H1 (cell line): ENCODE data around the gene XKR7.

Source experiments
- BCL11A ChIP-seq, 2 experiments: IDR thresholded peaks; one replicate each; pipeline ENCODE4 v1.6.1; 2011; ENCODE audit warnings: low read depth in 2 of 2, low read length in 2 of 2, mild to moderate bottlenecking in 2 of 2
- BRCA1 ChIP-seq: IDR thresholded peaks from 2 replicates; pipeline ENCODE4 v1.6.1; 2012; ENCODE audit warnings: low read depth, low read length, improper control_type of control experiment
- CTCF ChIP-seq, 3 experiments: IDR thresholded peaks; 1 replicate in 2 of 3; 2 replicates in 1 of 3; pipeline versions ENCODE4 v1.5.1 to v1.6.1; 2011; ENCODE audit warnings: low read length in 3 of 3, mild to moderate bottlenecking in 3 of 3, inconsistent platforms in 2 of 3, low read depth in 1 of 3, moderate library complexity in 1 of 3; ENCODE audit not compliant: insufficient read depth in 1 of 3; ENCODE audit errors: control extremely low read depth in 1 of 3
- EZH2 ChIP-seq: fragments of 200-600 bp; sonication (generic); IDR thresholded peaks from 2 replicates; pipeline ENCODE4 v1.7.1; 2012; ENCODE audit warnings: low read depth, mild to moderate bottlenecking, moderate library complexity, low read length, inconsistent platforms; ENCODE audit not compliant: severe bottlenecking
- JUN ChIP-seq: IDR thresholded peaks from 2 replicates; pipeline ENCODE4 v1.6.1; 2011; ENCODE audit warnings: low read depth, mild to moderate bottlenecking, improper control_type of control experiment, low read length
- POLR2A ChIP-seq, 2 experiments: IDR thresholded peaks; 1 replicate in 1 of 2; 2 replicates in 1 of 2; pipeline ENCODE4 v1.6.1; 2011; ENCODE audit warnings: low read depth in 2 of 2, low read length in 2 of 2, mild to moderate bottlenecking in 2 of 2; ENCODE audit errors: control extremely low read depth in 1 of 2
- SP1 ChIP-seq: IDR thresholded peaks from 2 replicates; pipeline ENCODE4 v1.6.1; 2011; ENCODE audit warnings: low read depth, low read length
- TAF1 ChIP-seq: IDR thresholded peaks from 2 replicates; pipeline ENCODE4 v1.6.1; 2011; ENCODE audit warnings: mild to moderate bottlenecking, low read depth, low read length

DNA sequence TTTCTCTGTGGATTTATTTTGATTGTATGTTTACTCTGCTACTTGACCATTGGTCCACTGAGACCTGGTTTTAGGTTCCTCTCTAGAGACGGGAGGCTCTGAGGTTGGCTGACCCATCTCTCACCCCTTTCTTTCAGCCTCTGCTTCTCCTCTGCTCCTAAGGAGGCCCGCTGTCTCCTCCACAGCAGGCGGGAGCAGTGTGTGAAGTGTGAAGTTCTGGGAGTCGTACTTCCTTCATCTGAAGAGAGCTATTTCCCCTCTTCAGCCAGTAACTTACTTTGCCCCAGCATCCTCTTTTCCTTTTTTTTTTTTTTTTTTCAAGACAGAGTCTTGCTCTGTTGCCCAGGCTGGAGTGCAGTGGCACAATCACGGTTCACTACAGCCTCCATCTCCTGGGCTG is 37.2 kb upstream of the XKR7 start:
- no peak for TF ChIP-seq TAF1
- no peak for TF ChIP-seq EZH2
- no peak for TF ChIP-seq BCL11A (IDR thresholded peaks at IDR 0.05; ENCODE audit: low read depth in 2 of 2, low read length in 2 of 2)
- no peak for TF ChIP-seq CTCF (IDR thresholded peaks at IDR 0.05; ENCODE audit: control extremely low read depth in 1 of 3, insufficient read depth in 1 of 3, low read depth in 1 of 3, low read length in 3 of 3)
- no peak for TF ChIP-seq POLR2A (IDR thresholded peaks at IDR 0.05; ENCODE audit: control extremely low read depth in 1 of 2, low read depth in 2 of 2, low read length in 2 of 2)
- TF ChIP-seq SP1 = no peak
- TF ChIP-seq BRCA1 = no peak
- no peak for TF ChIP-seq JUN
